ENCODE data around the gene ARHGAP15. TPM values are rescaled to one million over a fixed set of nuclear protein-coding genes. Genes with fewer than 3 reads are reported as not detected.

The ARHGAP15 gene
- total RNA-seq, 2 donors from 2014 or later = 0.86 TPM; not detected in 1

- Histone ChIP-seq H3K4me1 (ENCODE audit: control insufficient read depth, insufficient read depth, low read length) (no peaks in the 10 kb centered on the region), H3K36me3 (ENCODE audit: control insufficient read depth, insufficient read depth, low read length) (no peaks in the 10 kb centered on the region), H3K27me3 (ENCODE audit: control insufficient read depth, insufficient read depth, low read length, poor library complexity, severe bottlenecking) (no peaks in the 10 kb centered on the region), H3K4me3 (ENCODE audit: low read length) (no peak overlapping the region), H3K9me3 (ENCODE audit: control insufficient read depth, low read length) (no peaks in the 10 kb centered on the region), H3K9ac (ENCODE audit: extremely low read depth, low read length, poor library complexity, severe bottlenecking) (no peak overlapping the region), H3K27ac (ENCODE audit: low read depth, low read length) (no peak overlapping the region)
- Mint-ChIP-seq H3K27ac (no peak overlapping the region), H3K36me3 (ENCODE audit: low read depth) (no peaks in the 10 kb centered on the region), H3K27me3 (ENCODE audit: insufficient read depth) (no peaks in the 10 kb centered on the region), H3K9me3 (no peaks in the 10 kb centered on the region), H3K4me3 (no peak overlapping the region), H3K4me1 (no peaks in the 10 kb centered on the region)
- no peak for TF ChIP-seq CTCF (conservative IDR thresholded peaks at IDR 0.05)
- DNase-seq = no peak
- 100% methylated on average over 1 of the region's 2 CpGs; no CpG with 5 or more reads in 1 of the 2 experiments for WGBS, 2 experiments (ENCODE audit: insufficient coverage in 1 of 2, insufficient read length in 1 of 2)
Measured at GRCh38 chr2:143313861-143314260, 184.6 kb downstream of the ARHGAP15 start.

GRCh38 chr2:143321994-143322393, 192.8 kb downstream of the ARHGAP15 start:
- no peaks in the 10 kb centered on the region for H3K9me3 Mint-ChIP-seq
- H3K27ac Mint-ChIP-seq = no peak overlapping the region
- WGBS, 2 experiments (ENCODE audit: insufficient coverage in 1 of 2, insufficient read length in 1 of 2) = 92 to 96% methylated on average over 2 to 3 of the region's 3 CpGs

GRCh38 chr2:143329288-143329687, 200.1 kb downstream of the ARHGAP15 start:
- DNase-seq = no peak
- Histone ChIP-seq H3K4me1 (ENCODE audit: control insufficient read depth, insufficient read depth, low read length) (peaks cover 5% of the 10 kb centered on the region), H3K27me3 (ENCODE audit: control insufficient read depth, insufficient read depth, low read length, poor library complexity, severe bottlenecking) (no peaks in the 10 kb centered on the region), H3K36me3 (ENCODE audit: control insufficient read depth, insufficient read depth, low read length) (no peaks in the 10 kb centered on the region), H3K9ac (ENCODE audit: extremely low read depth, low read length, poor library complexity, severe bottlenecking) (no peak overlapping the region), H3K9me3 (ENCODE audit: control insufficient read depth, low read length) (no peaks in the 10 kb centered on the region), H3K4me3 (ENCODE audit: low read length) (no peak overlapping the region), H3K27ac (ENCODE audit: low read depth, low read length) (no peak overlapping the region)
- H3K36me3 Mint-ChIP-seq (ENCODE audit: low read depth) = no peaks in the 10 kb centered on the region
- H3K9me3 Mint-ChIP-seq = peaks cover 1% of the 10 kb centered on the region
- H3K4me1 Mint-ChIP-seq = peaks cover 19% of the 10 kb centered on the region
- no peak overlapping the region for H3K27ac Mint-ChIP-seq
- H3K27me3 Mint-ChIP-seq (ENCODE audit: insufficient read depth) = no peaks in the 10 kb centered on the region
- 83% methylated on average over 2 of the region's 2 CpGs; no CpG with 5 or more reads in 1 of the 2 experiments for WGBS, 2 experiments (ENCODE audit: insufficient coverage in 1 of 2, insufficient read length in 1 of 2)
- TF ChIP-seq CTCF (conservative IDR thresholded peaks at IDR 0.05) = no peak
- no peak overlapping the region for H3K4me3 Mint-ChIP-seq

More at GRCh38 chr2:143321994-143322393, 192.8 kb downstream of the ARHGAP15 start:
- H3K27me3 Mint-ChIP-seq (ENCODE audit: insufficient read depth) = no peaks in the 10 kb centered on the region
- Histone ChIP-seq H3K9me3 (ENCODE audit: control insufficient read depth, low read length) (no peaks in the 10 kb centered on the region), H3K9ac (ENCODE audit: extremely low read depth, low read length, poor library complexity, severe bottlenecking) (no peak overlapping the region), H3K27me3 (ENCODE audit: control insufficient read depth, insufficient read depth, low read length, poor library complexity, severe bottlenecking) (no peaks in the 10 kb centered on the region), H3K4me3 (ENCODE audit: low read length) (no peak overlapping the region), H3K4me1 (ENCODE audit: control insufficient read depth, insufficient read depth, low read length) (peaks cover 15% of the 10 kb centered on the region), H3K27ac (ENCODE audit: low read depth, low read length) (no peak overlapping the region), H3K36me3 (ENCODE audit: control insufficient read depth, insufficient read depth, low read length) (no peaks in the 10 kb centered on the region)
- TF ChIP-seq CTCF (conservative IDR thresholded peaks at IDR 0.05) = no peak
- H3K36me3 Mint-ChIP-seq (ENCODE audit: low read depth) = no peaks in the 10 kb centered on the region
- DNase-seq = no peak
- no peak overlapping the region for H3K4me3 Mint-ChIP-seq
- peaks cover 19% of the 10 kb centered on the region for H3K4me1 Mint-ChIP-seq
